ENCODE measurements around the gene HYAL2.

HYAL2 gene

GRCh38 chr3:50299638-50299928, 23.0 kb downstream of the HYAL2 start (continued):
- no peak for TF ChIP-seq ZNF175 (tag by site-specific recombination; IDR thresholded peaks at IDR 0.05)
- no peak for TF ChIP-seq ZNF366 (tag by site-specific recombination; conservative IDR thresholded peaks at IDR 0.05)
- peak; percentile 89 for TF ChIP-seq ZFP69B (tag by site-specific recombination; IDR thresholded peaks at IDR 0.05)
- no peak for TF ChIP-seq ZNF26 (tag by site-specific recombination; IDR thresholded peaks at IDR 0.05)
- TF ChIP-seq ZNF19 (tag by site-specific recombination; IDR thresholded peaks at IDR 0.05; ENCODE audit: low read depth), result no peak
- TF ChIP-seq PRDM4 (tag by site-specific recombination; IDR thresholded peaks at IDR 0.05), result no peak
- TF ChIP-seq ZNF76 (tag by site-specific recombination; IDR thresholded peaks at IDR 0.05; ENCODE audit: borderline replicate concordance, low read depth), result no peak
- 0 out of 2 replicates have a peak, but pooled peaks have one; percentile 21 for TF ChIP-seq IKZF3 (tag by site-specific recombination; IDR thresholded peaks at IDR 0.05)
- TF ChIP-seq ELK4 (IDR thresholded peaks at IDR 0.05; ENCODE audit: borderline replicate concordance, low read depth, low read length), result no peak
- 0 out of 2 replicates have a peak, but pooled peaks have one; percentile 22 for TF ChIP-seq ATF2 (tag by site-specific recombination; IDR thresholded peaks at IDR 0.05; ENCODE audit: low read depth)
- no peak for TF ChIP-seq ZNF23 (tag by site-specific recombination; IDR thresholded peaks at IDR 0.05; ENCODE audit: borderline replicate concordance)
- no peak for TF ChIP-seq ZNF324 (tag by site-specific recombination; IDR thresholded peaks at IDR 0.05)
- TF ChIP-seq PRDM1 (tag by site-specific recombination; IDR thresholded peaks at IDR 0.05), result no peak
- TF ChIP-seq ZSCAN18 (tag by site-specific recombination; IDR thresholded peaks at IDR 0.05), result no peak
- TF ChIP-seq ZNF488 (tag by site-specific recombination; IDR thresholded peaks at IDR 0.05), result no peak

GRCh38 chr3:50298836-50299637, 23.5 kb downstream of the HYAL2 start, which contains the start of the genes HYAL3 and NAA80:
Gene HYAL3, minus strand, starts transcription at chr3:50299405. Its CDS starts 3,803 bp downstream, at chr3:50295602.
Gene NAA80, minus strand, starts transcription at chr3:50299405. Its CDS starts 1,942 bp downstream, at chr3:50297463.
- H3K36me3 ChIP-seq (ENCODE audit: control insufficient read depth in 2 of 2, insufficient read depth in 1 of 2, low read length in 2 of 2), result peaks cover 0 to 4% of the 10 kb centered on the region in 2 experiments; a peak in 1 of 3 replicates
- ChIA-PET POLR2A (interaction anchor here (0.6 to 2.2 kb wide), 17 partner anchors 9 to 270 kb away, joined by 3 to 34 read pairs (median 4); partner anchors contain the start of genes CYB561D2, GNAI2, HEMK1 and LSMEM2), CTCF (interaction anchor here (0.6 to 2.0 kb wide), 9 partner anchors 18 to 89 kb away, joined by 3 to 7 read pairs (median 4); partner anchors contain the start of gene HYAL2)
- H3K27ac ChIP-seq (ENCODE audit: extremely low read depth, low read depth, low read length), result peak within 1 kb of the TSS; percentile 56
- H3K4me3 ChIP-seq (ENCODE audit: low read depth, low read length), result peak within 1 kb of the TSS; percentile 69
- H3K4me1 ChIP-seq (ENCODE audit: control insufficient read depth, insufficient read depth, low read length), result no peaks in the 10 kb centered on the region
- H3K9me3 ChIP-seq (ENCODE audit: control insufficient read depth, insufficient read depth, low read depth, low read length), result no peaks in the 10 kb centered on the region
- TF ChIP-seq IKZF3 (tag by site-specific recombination; IDR thresholded peaks at IDR 0.05) (no peak), ZNF19 (tag by site-specific recombination; IDR thresholded peaks at IDR 0.05; ENCODE audit: low read depth) (no peak), PBX3 (CRISPR knock-in tag; IDR thresholded peaks at IDR 0.05) (no peak), PATZ1 (tag by site-specific recombination; IDR thresholded peaks at IDR 0.05) (no peak; the same call in none of the 2 replicates), ZNF701 (tag by site-specific recombination; IDR thresholded peaks at IDR 0.05) (no peak), ZNF488 (tag by site-specific recombination; IDR thresholded peaks at IDR 0.05) (no peak)
